NCI-H187 treated with DMSO at 0.1 percent for 48 hours (cell line): Measurements from ENCODE around the gene CPB2.

Experiments
- DNase-seq: peaks from one replicate; lab custom pipeline; 2025; lab: John Stamatoyannopoulos, UW

Gene CPB2

GRCh38 chr13:46100191-46100815, 4.5 kb downstream of the CPB2 start:
- no peak for DNase-seq

GRCh38 chr13:46097663-46098062, 7.2 kb downstream of the CPB2 start:
- DNase-seq: no peak

- DNase-seq: no peak
Measured at GRCh38 chr13:46097015-46097414, 7.8 kb downstream of the CPB2 start.

- DNase-seq: no peak
Measured at GRCh38 chr13:46094478-46094877, 10.4 kb downstream of the CPB2 start.

- DNase-seq: no peak
Measured at GRCh38 chr13:46088821-46089562, 15.8 kb downstream of the CPB2 start.

GRCh38 chr13:46087481-46087880, 17.4 kb downstream of the CPB2 start:
- DNase-seq: no peak

- no peak for DNase-seq
Measured at GRCh38 chr13:46086985-46087384, 17.8 kb downstream of the CPB2 start.

- no peak for DNase-seq
Measured at GRCh38 chr13:46086421-46086922, 18.4 kb downstream of the CPB2 start.

- no peak for DNase-seq
Measured at GRCh38 chr13:46085737-46086136, 19.1 kb downstream of the CPB2 start.

GRCh38 chr13:46082324-46082723, 22.5 kb downstream of the CPB2 start:
- no peak for DNase-seq

- DNase-seq: no peak
Measured at GRCh38 chr13:46079770-46080169, 25.1 kb downstream of the CPB2 start.

GRCh38 chr13:46077265-46077664, 27.6 kb downstream of the CPB2 start:
- DNase-seq: no peak

GRCh38 chr13:46076827-46077226, 28.0 kb downstream of the CPB2 start:
- DNase-seq: no peak

- DNase-seq: no peak
Measured at GRCh38 chr13:46075811-46076210, 29.0 kb downstream of the CPB2 start.

- DNase-seq: no peak
Measured at GRCh38 chr13:46071590-46072249, 33.1 kb downstream of the CPB2 start.

- no peak for DNase-seq
Measured at GRCh38 chr13:46063292-46063691, 41.5 kb downstream of the CPB2 start.

- no peak for DNase-seq
Measured at GRCh38 chr13:46062185-46062584, 42.6 kb downstream of the CPB2 start.

- DNase-seq: no peak
Measured at GRCh38 chr13:46059405-46059804, 45.4 kb downstream of the CPB2 start.

- no peak for DNase-seq
Measured at GRCh38 chr13:46058268-46058667, 46.6 kb downstream of the CPB2 start.

- DNase-seq: no peak
Measured at GRCh38 chr13:46057256-46058015, 47.4 kb downstream of the CPB2 start.

GRCh38 chr13:46053162-46054012, 51.4 kb downstream of the CPB2 start:
- no peak for DNase-seq
